Measurements from ENCODE around the gene TMEM154.

TMEM154 gene

GRCh38 chr4:152609481-152609880 is 70.3 kb downstream of the TMEM154 start:
- 100% methylated on average over 3 of the region's 4 CpGs; no CpG with 5 or more reads in 1 of the 2 experiments for WGBS, 2 experiments (ENCODE audit: insufficient coverage in 2 of 2)
- Histone ChIP-seq H3K9me3 (ENCODE audit: control insufficient read depth, low read length) (no peaks in the 10 kb centered on the region), H3K4me1 (ENCODE audit: control insufficient read depth, insufficient read depth, low read length, poor library complexity, severe bottlenecking) (peaks cover 18% of the 10 kb centered on the region), H3K4me3 (ENCODE audit: extremely low read depth, insufficient read depth, low read length, poor library complexity, severe bottlenecking) (no peak overlapping the region), H3K27ac (ENCODE audit: low read depth, low read length, severe bottlenecking) (no peak overlapping the region), H3K36me3 (ENCODE audit: control insufficient read depth, insufficient read depth, low read length) (no peaks in the 10 kb centered on the region)

GRCh38 chr4:152607178-152607577 is 72.6 kb downstream of the TMEM154 start:
- Histone ChIP-seq H3K36me3 (ENCODE audit: control insufficient read depth, insufficient read depth, low read length) (no peaks in the 10 kb centered on the region), H3K4me3 (ENCODE audit: extremely low read depth, insufficient read depth, low read length, poor library complexity, severe bottlenecking) (no peak overlapping the region), H3K27ac (ENCODE audit: low read depth, low read length, severe bottlenecking) (peak overlapping the region; percentile 59), H3K4me1 (ENCODE audit: control insufficient read depth, insufficient read depth, low read length, poor library complexity, severe bottlenecking) (peaks cover 18% of the 10 kb centered on the region), H3K9me3 (ENCODE audit: control insufficient read depth, low read length) (no peaks in the 10 kb centered on the region)
- 42 to 49% methylated on average over 7 of the region's 7 CpGs for WGBS, 2 experiments (ENCODE audit: insufficient coverage in 2 of 2)

DNA sequence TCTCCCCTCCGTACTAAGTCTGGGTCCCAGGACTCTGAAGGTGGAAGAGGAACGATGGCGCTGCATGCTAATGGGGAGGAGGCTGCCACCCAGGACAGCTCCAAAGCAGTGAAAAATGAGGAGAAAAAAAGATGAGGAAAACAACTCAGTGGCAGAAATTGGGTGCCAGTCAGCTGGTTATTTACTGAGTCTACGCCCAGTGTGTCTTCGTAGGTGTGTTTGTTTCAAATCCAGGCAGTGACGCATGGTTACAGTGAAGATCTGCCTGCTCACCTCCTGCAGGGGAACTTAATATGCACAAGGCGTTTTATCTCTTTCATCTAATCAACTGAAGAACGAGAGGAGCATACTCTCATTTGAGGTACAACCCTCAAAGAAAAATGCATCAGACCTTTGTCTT is 73.0 kb downstream of the TMEM154 start:
- WGBS, 2 experiments (ENCODE audit: insufficient coverage in 2 of 2), result 61 to 67% methylated on average over 5 to 8 of the region's 8 CpGs
- no peaks in the 10 kb centered on the region for H3K36me3 ChIP-seq (ENCODE audit: control insufficient read depth, insufficient read depth, low read length)
- no peaks in the 10 kb centered on the region for H3K9me3 ChIP-seq (ENCODE audit: control insufficient read depth, low read length)
- H3K4me3 ChIP-seq (ENCODE audit: extremely low read depth, insufficient read depth, low read length, poor library complexity, severe bottlenecking), result no peak overlapping the region
- H3K27ac ChIP-seq (ENCODE audit: low read depth, low read length, severe bottlenecking), result peak overlapping the region; percentile 59
- peaks cover 18% of the 10 kb centered on the region for H3K4me1 ChIP-seq (ENCODE audit: control insufficient read depth, insufficient read depth, low read length, poor library complexity, severe bottlenecking)

DNA sequence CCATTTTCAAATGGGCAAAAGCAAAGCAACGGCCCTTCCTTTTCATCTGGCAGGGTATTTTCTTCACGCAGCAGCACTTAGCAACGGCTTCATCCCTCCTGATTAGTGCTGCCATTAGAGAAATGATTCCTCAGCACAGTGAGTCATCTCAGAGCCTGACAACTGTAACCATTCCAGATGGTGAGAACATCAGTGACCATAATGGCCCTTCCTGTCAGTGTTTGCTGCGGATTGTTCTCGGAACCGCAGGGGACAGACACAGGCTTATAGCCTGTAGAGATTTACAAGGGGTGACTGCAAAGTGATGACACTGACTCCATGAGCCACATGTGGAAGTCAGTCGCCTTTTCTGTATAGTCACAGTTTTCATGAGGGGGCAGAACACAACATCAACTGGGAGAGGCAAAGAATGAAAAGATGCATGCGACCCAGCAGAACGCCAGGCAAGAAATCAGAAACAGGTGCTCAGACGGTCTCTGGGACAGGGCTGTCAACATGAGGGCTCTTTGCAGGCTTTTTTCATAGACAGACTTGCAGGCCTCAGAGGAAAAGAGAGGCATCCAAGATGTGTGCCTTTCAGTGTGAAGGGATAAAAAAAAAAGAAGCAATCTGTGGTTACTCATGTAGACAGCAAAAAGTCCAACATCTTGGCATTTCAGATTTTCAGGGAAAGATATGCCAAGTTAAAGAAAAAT is 74.0 kb downstream of the TMEM154 start:
- 53 to 65% methylated on average over 10 of the region's 10 CpGs for WGBS, 2 experiments (ENCODE audit: insufficient coverage in 2 of 2)
- Histone ChIP-seq H3K36me3 (ENCODE audit: control insufficient read depth, insufficient read depth, low read length) (no peaks in the 10 kb centered on the region), H3K4me3 (ENCODE audit: extremely low read depth, insufficient read depth, low read length, poor library complexity, severe bottlenecking) (no peak overlapping the region), H3K4me1 (ENCODE audit: control insufficient read depth, insufficient read depth, low read length, poor library complexity, severe bottlenecking) (peaks cover 18% of the 10 kb centered on the region), H3K9me3 (ENCODE audit: control insufficient read depth, low read length) (no peaks in the 10 kb centered on the region), H3K27ac (ENCODE audit: low read depth, low read length, severe bottlenecking) (peak overlapping the region; percentile 64)

DNA sequence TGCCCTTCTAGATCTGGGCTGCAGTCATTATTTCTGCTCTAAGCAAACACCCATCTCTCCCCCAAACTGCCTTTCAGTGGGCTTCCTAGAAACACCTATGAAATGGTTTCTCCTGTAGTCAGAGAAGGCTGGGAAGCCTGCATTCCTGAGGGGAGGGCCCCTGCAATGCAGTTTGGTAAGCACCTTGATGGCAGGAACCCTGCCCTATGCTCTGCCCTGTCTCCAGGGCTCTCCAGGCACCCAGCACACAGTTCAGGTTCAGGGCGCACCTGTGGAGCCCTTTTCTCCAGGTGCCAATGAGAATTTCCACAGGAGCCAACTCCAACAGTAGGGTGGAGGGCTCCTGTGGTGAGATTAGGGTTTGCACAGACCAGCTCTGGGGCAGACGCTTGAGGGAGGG is 74.8 kb downstream of the TMEM154 start:
- H3K9me3 ChIP-seq (ENCODE audit: control insufficient read depth, low read length), result no peaks in the 10 kb centered on the region
- H3K4me1 ChIP-seq (ENCODE audit: control insufficient read depth, insufficient read depth, low read length, poor library complexity, severe bottlenecking), result peaks cover 12% of the 10 kb centered on the region
- no peaks in the 10 kb centered on the region for H3K36me3 ChIP-seq (ENCODE audit: control insufficient read depth, insufficient read depth, low read length)
- H3K27ac ChIP-seq (ENCODE audit: low read depth, low read length, severe bottlenecking), result peak overlapping the region; percentile 64
- WGBS, 2 experiments (ENCODE audit: insufficient coverage in 2 of 2), result 80% methylated on average over 1 of the region's 2 CpGs; no CpG with 5 or more reads in 1 of the 2 experiments
- no peak overlapping the region for H3K4me3 ChIP-seq (ENCODE audit: extremely low read depth, insufficient read depth, low read length, poor library complexity, severe bottlenecking)

DNA sequence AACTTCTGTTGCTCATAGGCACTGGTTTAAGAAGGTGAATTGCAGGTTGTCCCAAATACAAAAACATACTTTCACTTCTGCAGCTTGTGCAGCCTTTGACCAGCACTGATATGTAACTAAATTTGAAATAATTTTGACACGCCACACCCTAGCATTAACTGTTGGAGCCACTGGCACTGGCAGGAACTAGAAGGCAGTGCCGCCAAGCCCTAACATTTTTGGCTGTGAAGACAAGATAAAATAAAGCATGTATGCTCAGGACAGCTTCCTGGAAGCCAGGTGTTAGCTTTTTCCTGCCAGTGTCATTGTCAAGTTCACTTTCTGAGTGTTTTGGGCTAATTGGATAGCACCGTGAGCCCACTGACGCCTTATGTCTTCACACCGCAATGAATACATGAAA is 78.6 kb downstream of the TMEM154 start:
- Histone ChIP-seq H3K9me3 (ENCODE audit: control insufficient read depth, low read length) (no peaks in the 10 kb centered on the region), H3K36me3 (ENCODE audit: control insufficient read depth, insufficient read depth, low read length) (no peaks in the 10 kb centered on the region), H3K4me1 (ENCODE audit: control insufficient read depth, insufficient read depth, low read length, poor library complexity, severe bottlenecking) (peaks cover 5% of the 10 kb centered on the region), H3K4me3 (ENCODE audit: extremely low read depth, insufficient read depth, low read length, poor library complexity, severe bottlenecking) (no peak overlapping the region), H3K27ac (ENCODE audit: low read depth, low read length, severe bottlenecking) (no peak overlapping the region)
- 83 to 100% methylated on average over 3 to 4 of the region's 5 CpGs for WGBS, 2 experiments (ENCODE audit: insufficient coverage in 2 of 2)

DNA sequence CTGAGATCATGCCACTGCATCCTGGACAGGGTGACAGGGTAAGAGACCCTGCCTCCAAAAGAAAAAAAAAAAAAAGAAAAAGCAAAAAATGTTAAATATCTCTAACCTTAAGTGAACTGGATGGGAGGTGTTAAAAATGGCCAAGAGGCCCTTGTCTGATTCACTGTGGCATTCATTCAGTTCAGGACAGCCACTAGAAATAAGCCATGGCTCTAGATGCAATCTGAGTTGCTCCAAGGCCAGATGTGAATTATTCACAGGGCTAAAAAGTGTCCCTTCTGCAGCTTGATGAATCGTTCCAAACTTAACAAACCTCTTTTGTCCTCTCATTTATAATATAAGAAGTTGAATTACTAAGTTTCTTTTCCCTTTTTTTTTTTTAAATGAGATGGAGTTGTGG is 80.2 kb downstream of the TMEM154 start:
- WGBS, 2 experiments (ENCODE audit: insufficient coverage in 2 of 2), result no CpG with 5 or more reads among the region's 1 CpG
- Histone ChIP-seq H3K4me1 (ENCODE audit: control insufficient read depth, insufficient read depth, low read length, poor library complexity, severe bottlenecking) (no peaks in the 10 kb centered on the region), H3K9me3 (ENCODE audit: control insufficient read depth, low read length) (no peaks in the 10 kb centered on the region), H3K36me3 (ENCODE audit: control insufficient read depth, insufficient read depth, low read length) (no peaks in the 10 kb centered on the region), H3K27ac (ENCODE audit: low read depth, low read length, severe bottlenecking) (no peak overlapping the region), H3K4me3 (ENCODE audit: extremely low read depth, insufficient read depth, low read length, poor library complexity, severe bottlenecking) (no peak overlapping the region)

- no peaks in the 10 kb centered on the region for H3K4me1 ChIP-seq (ENCODE audit: control insufficient read depth, insufficient read depth, low read length, poor library complexity, severe bottlenecking)
- no peaks in the 10 kb centered on the region for H3K36me3 ChIP-seq (ENCODE audit: control insufficient read depth, insufficient read depth, low read length)
- 95 to 98% methylated on average over 5 to 6 of the region's 6 CpGs for WGBS, 2 experiments (ENCODE audit: insufficient coverage in 2 of 2)
- no peaks in the 10 kb centered on the region for H3K9me3 ChIP-seq (ENCODE audit: control insufficient read depth, low read length)
- no peak overlapping the region for H3K4me3 ChIP-seq (ENCODE audit: extremely low read depth, insufficient read depth, low read length, poor library complexity, severe bottlenecking)
- no peak overlapping the region for H3K27ac ChIP-seq (ENCODE audit: low read depth, low read length, severe bottlenecking)
Measured at GRCh38 chr4:152599095-152599494, 80.7 kb downstream of the TMEM154 start.

DNA sequence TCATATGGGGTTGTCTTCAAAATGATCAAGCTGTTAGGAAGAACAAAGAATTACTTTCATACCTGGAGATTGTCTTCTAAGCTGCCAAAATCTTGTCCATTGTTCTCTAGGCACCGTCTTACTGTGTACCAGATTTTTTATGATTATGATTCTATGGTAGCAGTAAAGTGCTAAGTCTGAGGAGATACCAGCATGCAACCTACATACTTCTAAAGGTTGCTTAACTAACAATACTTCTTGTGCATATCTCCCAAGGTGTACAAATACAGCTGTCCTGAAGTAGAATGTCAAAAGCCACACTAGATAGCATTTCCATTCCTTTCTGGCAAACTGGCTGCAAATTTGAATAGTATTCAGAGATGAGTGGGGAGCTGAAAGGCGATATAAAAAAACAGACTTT is 81.3 kb downstream of the TMEM154 start:
- no peak overlapping the region for H3K4me3 ChIP-seq (ENCODE audit: extremely low read depth, insufficient read depth, low read length, poor library complexity, severe bottlenecking)
- no peaks in the 10 kb centered on the region for H3K36me3 ChIP-seq (ENCODE audit: control insufficient read depth, insufficient read depth, low read length)
- no peak overlapping the region for H3K27ac ChIP-seq (ENCODE audit: low read depth, low read length, severe bottlenecking)
- no peaks in the 10 kb centered on the region for H3K4me1 ChIP-seq (ENCODE audit: control insufficient read depth, insufficient read depth, low read length, poor library complexity, severe bottlenecking)
- no CpG with 5 or more reads among the region's 2 CpGs for WGBS, 2 experiments (ENCODE audit: insufficient coverage in 2 of 2)
- H3K9me3 ChIP-seq (ENCODE audit: control insufficient read depth, low read length), result no peaks in the 10 kb centered on the region

DNA sequence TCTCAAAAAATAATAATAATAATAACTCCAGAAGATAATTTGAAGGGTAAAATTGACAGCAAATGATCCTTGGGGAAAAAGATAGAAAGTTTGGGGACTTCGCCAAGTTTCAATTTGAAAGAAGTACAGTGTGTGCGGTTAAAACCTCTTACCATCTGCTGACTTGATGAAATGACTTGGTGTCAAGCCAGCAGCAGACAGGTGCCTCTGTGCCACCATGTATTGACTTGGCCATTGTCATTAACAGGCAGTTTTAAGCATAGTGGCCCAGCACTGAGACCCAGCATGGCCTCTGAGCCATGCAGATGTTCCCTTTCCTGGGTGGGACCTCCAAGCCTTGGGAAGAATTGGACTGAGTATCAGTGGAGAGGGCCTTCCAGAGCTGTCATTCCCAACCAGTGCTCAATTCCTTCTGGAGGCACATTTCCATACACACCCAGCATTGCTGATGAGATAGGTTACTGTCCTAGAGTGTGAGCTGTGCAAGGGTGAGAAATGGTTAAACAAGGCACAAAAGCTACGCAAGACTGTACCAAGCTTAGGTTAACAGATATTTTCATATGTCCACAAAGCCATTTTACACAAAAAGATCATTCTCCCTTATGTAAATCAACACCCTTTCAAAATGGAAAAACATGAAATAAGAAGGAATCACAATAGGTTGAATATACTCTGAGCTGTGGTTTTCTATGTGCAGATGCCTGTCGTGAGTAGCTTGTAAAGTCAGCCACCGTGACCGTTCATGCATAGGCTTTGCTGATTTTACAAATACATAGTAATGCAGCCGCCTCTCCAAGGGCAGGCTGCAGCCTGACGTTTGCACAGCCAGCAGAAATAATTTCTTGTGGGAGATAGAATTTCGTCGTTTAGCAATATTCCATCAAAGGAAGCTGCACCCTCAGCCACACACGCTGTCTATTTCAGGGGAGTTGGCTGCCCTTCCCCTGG is 84.5 kb downstream of the TMEM154 start:
- Histone ChIP-seq H3K36me3 (ENCODE audit: control insufficient read depth, insufficient read depth, low read length) (no peaks in the 10 kb centered on the region), H3K4me1 (ENCODE audit: control insufficient read depth, insufficient read depth, low read length, poor library complexity, severe bottlenecking) (peaks cover 14% of the 10 kb centered on the region), H3K27ac (ENCODE audit: low read depth, low read length, severe bottlenecking) (no peak overlapping the region), H3K4me3 (ENCODE audit: extremely low read depth, insufficient read depth, low read length, poor library complexity, severe bottlenecking) (no peak overlapping the region), H3K9me3 (ENCODE audit: control insufficient read depth, low read length) (no peaks in the 10 kb centered on the region)
- 82 to 88% methylated on average over 8 to 9 of the region's 11 CpGs for WGBS, 2 experiments (ENCODE audit: insufficient coverage in 2 of 2)

- Histone ChIP-seq H3K4me1 (ENCODE audit: control insufficient read depth, insufficient read depth, low read length, poor library complexity, severe bottlenecking) (peaks cover 18% of the 10 kb centered on the region), H3K27ac (ENCODE audit: low read depth, low read length, severe bottlenecking) (no peak overlapping the region), H3K4me3 (ENCODE audit: extremely low read depth, insufficient read depth, low read length, poor library complexity, severe bottlenecking) (no peak overlapping the region), H3K9me3 (ENCODE audit: control insufficient read depth, low read length) (no peaks in the 10 kb centered on the region), H3K36me3 (ENCODE audit: control insufficient read depth, insufficient read depth, low read length) (no peaks in the 10 kb centered on the region)
- WGBS, 2 experiments (ENCODE audit: insufficient coverage in 2 of 2), result no CpG with 5 or more reads among the region's 2 CpGs
Measured at GRCh38 chr4:152594057-152594456, 85.7 kb downstream of the TMEM154 start.

Measured in mesodermal cell (in vitro differentiated cells).